Posterior vena cava (tissue), 2 donors: ENCODE measurements around the gene TELO2. TPM values are rescaled to one million over a fixed set of nuclear protein-coding genes. Genes with fewer than 3 reads are reported as not detected.

Source experiments
- DNase-seq: peaks from one replicate; pipeline ENCODE4 v3.0.0-alpha.2; 2020; ENCODE audit warnings: low spot score
- intact Hi-C, 2 donors: fragments of 100-400 bp; cut with DNase I; formaldehyde crosslinking; loops; one replicate each; pipeline versions ENCODE4 v1.14.1 to v1.14.2; 2022 to 2023
- total RNA-seq, 2 donors: library from RNA; stranded (reverse); fragmentation: NEBNext Ultra II Directional; extraction: Animal tissue kit (Norgen Biotek cat#: 25700); gene quantifications; one replicate each; pipeline ENCODE4 v1.2.1, GENCODE V29; 2021
- donor health status: DM: yes; HTN: yes; CAD: no.
- donor health status: DM: yes; HTN: yes; CAD: no.

The TELO2 gene
- total RNA-seq, 2 donors from 2014 or later: 20.8 to 21.4 TPM

- DNase-seq: no peak
- intact Hi-C loops: no loop called here
These were observed 12.8 kb downstream of the TELO2 start for GRCh38 chr16:1505912-1506311.

GRCh38 chr16:1506494-1507213, 13.5 kb downstream of the TELO2 start:
- intact Hi-C loops: no loop called here
- DNase-seq: no peak

GRCh38 chr16:1508494-1509187, 15.5 kb downstream of the TELO2 start:
- intact Hi-C loops: no loop called here
- DNase-seq: no peak

- intact Hi-C loops: no loop called here
- no peak for DNase-seq
These were observed 16.4 kb downstream of the TELO2 start for GRCh38 chr16:1509307-1510221.

GRCh38 chr16:1510272-1510671, 17.1 kb downstream of the TELO2 start:
- no peak for DNase-seq
- intact Hi-C loops: no loop called here

- DNase-seq: no peak
- intact Hi-C loops: no loop called here
These were observed 17.8 kb downstream of the TELO2 start for GRCh38 chr16:1510941-1511351.

- no peak for DNase-seq
- intact Hi-C loops: no loop called here
These were observed 18.8 kb downstream of the TELO2 start for GRCh38 chr16:1511662-1512569.

GRCh38 chr16:1512774-1513173, 19.6 kb downstream of the TELO2 start:
- DNase-seq: no peak
- intact Hi-C loops: no loop called here

- no peak for DNase-seq
- intact Hi-C loops: no loop called here
These were observed 21.3 kb downstream of the TELO2 start for GRCh38 chr16:1514507-1514906.

- intact Hi-C loops: no loop called here
- DNase-seq: no peak
These were observed 25.5 kb downstream of the TELO2 start for GRCh38 chr16:1518626-1519135.

- intact Hi-C loops: no loop called here
- DNase-seq: no peak
These were observed 26.7 kb downstream of the TELO2 start for GRCh38 chr16:1519831-1520230.

- intact Hi-C loops: no loop called here
These were observed 27.3 kb downstream of the TELO2 start for GRCh38 chr16:1520461-1520860.

GRCh38 chr16:1523581-1524245, 30.6 kb downstream of the TELO2 start:
- DNase-seq: no peak
- intact Hi-C loops: no loop called here

More at GRCh38 chr16:1520461-1520860, 27.3 kb downstream of the TELO2 start:
- no peak for DNase-seq

GRCh38 chr16:1524366-1524765, 31.2 kb downstream of the TELO2 start:
- intact Hi-C loops: no loop called here
- DNase-seq: no peak

- intact Hi-C loops: no loop called here
- no peak for DNase-seq
These were observed 32.9 kb downstream of the TELO2 start for GRCh38 chr16:1525871-1526607.

GRCh38 chr16:1526608-1527555, 33.7 kb downstream of the TELO2 start:
- intact Hi-C loops: no loop called here
- DNase-seq: no peak
